Suprapubic skin (tissue), 4 donors: ENCODE measurements around the gene CEP85L. TPM values are rescaled to one million over a fixed set of nuclear protein-coding genes. Genes with fewer than 3 reads are reported as not detected.

Experiments
- DNase-seq, 2 donors: peaks; one replicate each; pipeline ENCODE4 v3.0.0-alpha.2; 2019; ENCODE audit warnings: low spot score in 2 of 2
- H3K27ac ChIP-seq: fragments of 200-600 bp; sonication (generic); one replicate; pipeline ENCODE4 v1.5.1; 2019
- H3K27me3 ChIP-seq: fragments of 200-600 bp; sonication (generic); one replicate; pipeline ENCODE4 v1.5.1; 2019
- H3K36me3 ChIP-seq: fragments of 200-600 bp; sonication (generic); one replicate; pipeline ENCODE4 v1.5.1; 2019
- H3K4me1 ChIP-seq: fragments of 200-600 bp; sonication (generic); one replicate; pipeline ENCODE4 v1.5.1; 2019
- H3K4me3 ChIP-seq: fragments of 200-600 bp; sonication (generic); one replicate; pipeline ENCODE4 v1.5.1; 2019; ENCODE audit warnings: mild to moderate bottlenecking
- H3K9me3 ChIP-seq: fragments of 200-600 bp; sonication (generic); one replicate; pipeline ENCODE4 v1.5.1; 2019
- CTCF ChIP-seq, 2 donors: fragments of 200-600 bp in 1 of 2; fragments of 450-650 bp in 1 of 2; sonication (generic) in 1 of 2; IDR thresholded peaks; one replicate each; pipeline ENCODE4 v1.5.1; 2016 to 2019; ENCODE audit warnings: antibody characterized with exemption in 2 of 2, mild to moderate bottlenecking in 1 of 2, moderate library complexity in 1 of 2
- EP300 ChIP-seq: sonication (generic); formaldehyde crosslinking; IDR thresholded peaks from one replicate; pipeline ENCODE4 v1.6.1; 2017; ENCODE audit warnings: antibody characterized with exemption
- POLR2A ChIP-seq, 2 donors: fragments of 450-650 bp; IDR thresholded peaks; one replicate each; pipeline ENCODE4 v1.6.1; 2017; ENCODE audit warnings: antibody characterized with exemption in 2 of 2, mild to moderate bottlenecking in 2 of 2, moderate library complexity in 2 of 2
- POLR2AphosphoS5 ChIP-seq, 3 donors: sonication (generic); formaldehyde crosslinking; IDR thresholded peaks; one replicate each; pipeline ENCODE4 v1.6.1; 2017; ENCODE audit warnings: antibody characterized with exemption in 3 of 3
- WGBS: methylation state at CpG from one replicate; pipeline ENCODE4 v1.1.5; 2018; 5-methylcytosine and 5-hydroxymethylcytosine counted together
- total RNA-seq, 4 donors: library from RNA; depleted of rRNA; stranded (reverse); fragments of >200 nt; gene quantifications; one replicate each; pipeline ENCODE4 v1.1.0, GENCODE V29; 2016

CEP85L gene
- total RNA-seq, 4 donors from 2014 or later = 4.7 to 9.5 (median 5.3) TPM

GRCh38 chr6:118528129-118528528, 123.3 kb downstream of the CEP85L start:
- no peak for DNase-seq
- WGBS = 23% methylated on average over 1 of the region's 1 CpG
- TF ChIP-seq POLR2A (IDR thresholded peaks at IDR 0.05) = no peak
- no peak for TF ChIP-seq POLR2AphosphoS5 (IDR thresholded peaks at IDR 0.05)
- TF ChIP-seq CTCF (IDR thresholded peaks at IDR 0.05) = no peak
- Histone ChIP-seq H3K4me3 (no peak overlapping the region), H3K27ac (no peak overlapping the region), H3K36me3 (no peaks in the 10 kb centered on the region), H3K4me1 (peaks cover 6% of the 10 kb centered on the region), H3K27me3 (no peaks in the 10 kb centered on the region), H3K9me3 (no peaks in the 10 kb centered on the region)

- H3K36me3 ChIP-seq = no peaks in the 10 kb centered on the region
Measured at GRCh38 chr6:118525913-118526780, 125.2 kb downstream of the CEP85L start.

GRCh38 chr6:118524686-118525085, 126.7 kb downstream of the CEP85L start:
- WGBS = 61% methylated on average over 2 of the region's 2 CpGs
- H3K4me3 ChIP-seq = no peak overlapping the region
- TF ChIP-seq CTCF (IDR thresholded peaks at IDR 0.05) = no peak
- TF ChIP-seq POLR2AphosphoS5 (IDR thresholded peaks at IDR 0.05) = no peak
- no peak for TF ChIP-seq EP300
- TF ChIP-seq POLR2A (IDR thresholded peaks at IDR 0.05) = no peak
- H3K36me3 ChIP-seq = no peaks in the 10 kb centered on the region
- peaks cover 6% of the 10 kb centered on the region for H3K4me1 ChIP-seq
- no peaks in the 10 kb centered on the region for H3K9me3 ChIP-seq
- H3K27me3 ChIP-seq = no peaks in the 10 kb centered on the region
- no peak overlapping the region for H3K27ac ChIP-seq
- no peak for DNase-seq

More at GRCh38 chr6:118525913-118526780, 125.2 kb downstream of the CEP85L start:
- Histone ChIP-seq H3K27ac (no peak overlapping the region), H3K9me3 (no peaks in the 10 kb centered on the region), H3K27me3 (no peaks in the 10 kb centered on the region), H3K4me1 (peaks cover 6% of the 10 kb centered on the region), H3K4me3 (no peak overlapping the region)
- DNase-seq = no peak
- TF ChIP-seq POLR2AphosphoS5 (IDR thresholded peaks at IDR 0.05) (no peak), EP300 (no peak), CTCF (IDR thresholded peaks at IDR 0.05) (no peak), POLR2A (IDR thresholded peaks at IDR 0.05) (no peak)
- WGBS = 91% methylated on average over 4 of the region's 4 CpGs

DNA sequence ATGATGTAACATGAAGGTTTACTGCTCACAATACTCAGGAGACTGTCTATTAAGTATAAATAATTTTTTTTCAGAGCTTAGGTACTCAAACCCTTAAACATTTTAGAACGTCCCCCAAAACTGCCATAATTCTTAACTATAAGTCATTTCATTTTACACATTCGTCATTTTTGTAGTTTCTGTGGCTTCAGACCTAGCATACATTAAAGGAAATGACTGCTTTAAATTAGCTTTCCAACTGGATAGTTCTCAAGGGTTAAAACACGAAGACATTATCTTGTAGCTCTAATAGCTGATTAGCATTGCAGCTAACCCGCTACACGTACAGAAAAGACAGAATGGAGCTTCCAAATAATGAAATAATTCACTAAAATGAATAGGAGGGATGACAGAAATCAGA, 128.2 kb downstream of the CEP85L start:
- Histone ChIP-seq H3K4me1 (peaks cover 4% of the 10 kb centered on the region), H3K9me3 (no peaks in the 10 kb centered on the region), H3K27me3 (no peaks in the 10 kb centered on the region), H3K36me3 (no peaks in the 10 kb centered on the region), H3K27ac (no peak overlapping the region), H3K4me3 (no peak overlapping the region)
- TF ChIP-seq POLR2A (IDR thresholded peaks at IDR 0.05) (no peak), CTCF (IDR thresholded peaks at IDR 0.05) (no peak), POLR2AphosphoS5 (IDR thresholded peaks at IDR 0.05) (no peak), EP300 (no peak)
- WGBS = 92% methylated on average over 5 of the region's 5 CpGs
- no peak for DNase-seq

- H3K36me3 ChIP-seq = no peaks in the 10 kb centered on the region
- H3K4me3 ChIP-seq = no peak overlapping the region
- H3K27me3 ChIP-seq = no peaks in the 10 kb centered on the region
- 94% methylated on average over 4 of the region's 4 CpGs for WGBS
- no peak overlapping the region for H3K27ac ChIP-seq
- no peak for TF ChIP-seq POLR2AphosphoS5 (IDR thresholded peaks at IDR 0.05)
- TF ChIP-seq POLR2A (IDR thresholded peaks at IDR 0.05) = no peak
- no peak for TF ChIP-seq EP300
- TF ChIP-seq CTCF (IDR thresholded peaks at IDR 0.05) = no peak
- no peaks in the 10 kb centered on the region for H3K9me3 ChIP-seq
- H3K4me1 ChIP-seq = no peaks in the 10 kb centered on the region
- DNase-seq = no peak
Measured at GRCh38 chr6:118522422-118522821, 129.0 kb downstream of the CEP85L start.
